BLaER1 treated with 17β-estradiol and CSF1 and Interleukin-3, amounts not matched to agents 10 nM and 100 nM (cell line): ENCODE measurements around the gene ZNF385C.

ENCODE experiments used
- H3K27ac ChIP-seq, 11 experiments: shearing (Covaris generic); formaldehyde crosslinking; 2 replicates each; pipeline ENCODE4 v1.8.1; 2022
- H3K27me3 ChIP-seq, 11 experiments: shearing (Covaris generic); formaldehyde crosslinking; 2 replicates each; pipeline ENCODE4 v1.8.1; 2022
- H3K36me3 ChIP-seq, 11 experiments: shearing (Covaris generic); formaldehyde crosslinking; 2 replicates each; pipeline ENCODE4 v1.8.1; 2022
- H3K4me1 ChIP-seq, 10 experiments: shearing (Covaris generic); formaldehyde crosslinking; 2 replicates each; pipeline ENCODE4 v1.8.1; 2022
- H3K4me2 ChIP-seq, 11 experiments: shearing (Covaris generic); formaldehyde crosslinking; 2 replicates each; pipeline ENCODE4 v1.8.1; 2022
- H3K4me3 ChIP-seq, 10 experiments: shearing (Covaris generic); formaldehyde crosslinking; 2 replicates each; pipeline ENCODE4 v1.8.1; 2022
- H3K9ac ChIP-seq, 11 experiments: shearing (Covaris generic); formaldehyde crosslinking; 2 replicates each; pipeline ENCODE4 v1.8.1; 2022
- H3K9me3 ChIP-seq, 11 experiments: shearing (Covaris generic); formaldehyde crosslinking; replicated peaks in 1 of 11; 2 replicates each; pipeline ENCODE4 v1.8.1; 2022
- H4K20me1 ChIP-seq, 11 experiments: shearing (Covaris generic); formaldehyde crosslinking; 2 replicates each; pipeline ENCODE4 v1.8.1; 2022
- Cebpa-rat ChIP-seq, 11 experiments: shearing (Covaris generic); IDR thresholded peaks; 2 replicates each; pipeline ENCODE4 v1.8.1; 2022

Gene ZNF385C

DNA sequence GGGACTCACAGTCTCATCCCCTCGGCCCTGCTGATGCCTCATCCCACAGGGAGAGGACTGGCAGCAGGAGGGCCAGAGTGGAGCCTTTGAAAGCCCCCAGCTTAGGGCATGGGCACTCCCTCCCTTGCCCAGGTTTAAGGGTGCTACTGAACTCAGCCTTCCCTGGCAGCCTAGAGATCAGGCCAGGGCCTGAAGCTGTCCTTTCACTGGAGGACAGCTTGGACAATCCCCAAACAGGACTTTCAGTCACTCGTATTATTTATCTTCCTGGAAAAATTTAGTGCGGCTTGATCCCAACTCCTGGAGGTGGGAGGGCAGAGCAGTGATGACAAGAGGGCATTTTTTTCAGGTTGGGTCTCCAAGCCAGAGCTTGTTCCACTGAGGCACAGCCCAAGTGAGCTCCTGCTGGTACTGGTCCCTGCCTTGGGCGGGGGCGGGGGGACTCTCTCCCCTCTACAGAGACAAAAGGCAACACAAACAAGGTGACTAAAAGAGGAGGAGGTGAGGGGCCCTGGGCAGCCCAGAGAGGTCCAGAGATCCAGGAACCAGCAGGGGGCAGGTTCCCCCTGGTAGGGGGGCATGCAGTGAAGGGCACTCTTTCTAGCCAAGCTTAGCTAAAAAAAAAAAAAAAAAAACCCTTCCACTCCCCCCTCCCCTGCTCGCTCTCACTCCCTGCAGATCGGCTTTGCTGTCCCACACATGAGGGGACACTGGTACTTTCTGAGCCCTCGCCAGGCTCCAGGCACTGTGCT, 1.7 kb downstream of the ZNF385C start:
- no peaks in the 10 kb centered on the region for H3K9me3 ChIP-seq
- H3K4me2 ChIP-seq, result no peak overlapping the region
- peaks cover 16 to 50% (median 41%) of the 10 kb centered on the region in 10 experiments; a peak in 19 of 20 replicates for H3K4me1 ChIP-seq
- H3K27ac ChIP-seq, result no peak overlapping the region
- H3K27me3 ChIP-seq, result peaks cover 19 to 31% (median 21%) of the 10 kb centered on the region in 11 experiments
- no peak overlapping the region for H3K9ac ChIP-seq
- H3K36me3 ChIP-seq, result no peaks in the 10 kb centered on the region
- H3K4me3 ChIP-seq, result no peak overlapping the region
- 0 out of 22 replicates have a peak, but pooled peaks cover 0 to 7% (median 0%) of the 10 kb centered on the region in 11 experiments for H4K20me1 ChIP-seq
- TF ChIP-seq Cebpa-rat (IDR thresholded peaks at IDR 0.05), result no peak

DNA sequence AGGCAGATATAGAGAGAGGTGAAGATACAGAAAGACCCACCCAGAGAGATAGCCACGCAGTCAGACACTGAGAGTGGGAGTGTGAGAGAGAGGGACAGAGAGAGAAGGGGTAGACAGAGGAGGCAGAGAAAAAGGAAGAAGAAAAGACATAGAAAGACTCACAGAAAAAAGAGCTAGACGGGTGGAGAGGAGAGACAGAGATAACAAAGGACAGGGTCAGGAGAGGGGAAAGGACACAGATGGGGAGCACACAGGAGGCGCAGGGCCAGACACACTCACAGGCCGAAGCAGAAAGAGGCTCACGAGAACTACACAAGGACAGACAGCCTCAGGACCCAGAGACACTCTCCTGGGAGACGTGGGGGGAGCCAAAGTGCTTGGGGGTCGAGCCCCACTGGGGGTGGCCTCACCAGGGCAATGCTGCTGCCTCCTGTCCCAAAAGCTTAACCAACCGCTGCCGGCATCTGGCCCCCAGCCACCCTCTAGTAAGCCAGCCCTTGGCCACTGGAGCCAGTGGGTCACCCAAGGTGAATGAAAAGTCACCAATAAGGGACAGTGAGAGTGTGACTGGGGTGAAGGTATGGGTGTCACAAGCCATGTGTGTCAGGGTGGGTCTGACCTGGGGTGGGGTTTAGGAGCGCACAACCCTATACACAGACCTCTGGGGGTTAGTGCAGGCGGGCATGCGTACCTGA, 3.8 kb downstream of the ZNF385C start:
- H3K9ac ChIP-seq, result no peak overlapping the region
- H3K4me3 ChIP-seq, result no peak overlapping the region
- H3K27ac ChIP-seq, result no peak overlapping the region
- no peaks in the 10 kb centered on the region for H3K9me3 ChIP-seq
- H4K20me1 ChIP-seq, result 0 out of 22 replicates have a peak, but pooled peaks cover 0 to 7% (median 0%) of the 10 kb centered on the region in 11 experiments
- peaks cover 19 to 51% (median 41%) of the 10 kb centered on the region in 10 experiments; a peak in 19 of 20 replicates for H3K4me1 ChIP-seq
- no peaks in the 10 kb centered on the region for H3K36me3 ChIP-seq
- H3K4me2 ChIP-seq, result peak overlapping the region in 8 of 11 experiments; percentile 4 to 68 (median 27); a peak in 11 of 22 replicates
- H3K27me3 ChIP-seq, result peaks cover 19 to 31% (median 21%) of the 10 kb centered on the region in 11 experiments
- no peak for TF ChIP-seq Cebpa-rat (IDR thresholded peaks at IDR 0.05)

DNA sequence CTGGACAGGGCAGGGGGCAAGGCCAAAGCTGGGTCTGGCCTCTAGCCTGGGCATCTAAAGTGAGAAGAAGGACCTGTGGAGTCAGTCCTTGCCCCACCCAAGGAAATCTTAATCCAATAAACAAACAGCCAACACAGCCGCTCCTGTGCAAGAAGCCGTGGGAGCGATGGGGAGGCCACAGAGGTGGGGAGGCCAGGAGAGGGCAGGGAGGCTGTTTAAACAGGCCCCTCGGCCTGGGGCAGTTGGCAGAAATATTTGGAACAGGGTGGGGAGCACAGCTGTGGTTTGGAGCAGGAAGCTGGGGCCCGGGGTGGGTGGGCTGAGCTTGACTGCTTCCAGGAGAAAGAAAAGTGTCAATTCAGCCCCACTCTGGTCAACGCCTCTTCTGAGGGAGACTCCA, 5.3 kb downstream of the ZNF385C start:
- Histone ChIP-seq H4K20me1 (0 out of 22 replicates have a peak, but pooled peaks cover 0 to 7% (median 0%) of the 10 kb centered on the region in 11 experiments), H3K4me3 (no peak overlapping the region), H3K36me3 (no peaks in the 10 kb centered on the region), H3K4me1 (peaks cover 16 to 48% (median 38%) of the 10 kb centered on the region in 10 experiments; a peak in 19 of 20 replicates), H3K27ac (peak overlapping the region in 2 of 11 experiments; percentile 44 to 50; a peak in 3 of 22 replicates), H3K4me2 (peak overlapping the region; percentile 29 to 68 (median 53); a peak in 18 of 22 replicates), H3K9ac (peak overlapping the region in 3 of 11 experiments; percentile 30 to 42 (median 40); a peak in 3 of 22 replicates), H3K27me3 (peaks cover 14 to 22% (median 17%) of the 10 kb centered on the region in 11 experiments), H3K9me3 (no peaks in the 10 kb centered on the region)
- TF ChIP-seq Cebpa-rat (IDR thresholded peaks at IDR 0.05), result no peak

DNA sequence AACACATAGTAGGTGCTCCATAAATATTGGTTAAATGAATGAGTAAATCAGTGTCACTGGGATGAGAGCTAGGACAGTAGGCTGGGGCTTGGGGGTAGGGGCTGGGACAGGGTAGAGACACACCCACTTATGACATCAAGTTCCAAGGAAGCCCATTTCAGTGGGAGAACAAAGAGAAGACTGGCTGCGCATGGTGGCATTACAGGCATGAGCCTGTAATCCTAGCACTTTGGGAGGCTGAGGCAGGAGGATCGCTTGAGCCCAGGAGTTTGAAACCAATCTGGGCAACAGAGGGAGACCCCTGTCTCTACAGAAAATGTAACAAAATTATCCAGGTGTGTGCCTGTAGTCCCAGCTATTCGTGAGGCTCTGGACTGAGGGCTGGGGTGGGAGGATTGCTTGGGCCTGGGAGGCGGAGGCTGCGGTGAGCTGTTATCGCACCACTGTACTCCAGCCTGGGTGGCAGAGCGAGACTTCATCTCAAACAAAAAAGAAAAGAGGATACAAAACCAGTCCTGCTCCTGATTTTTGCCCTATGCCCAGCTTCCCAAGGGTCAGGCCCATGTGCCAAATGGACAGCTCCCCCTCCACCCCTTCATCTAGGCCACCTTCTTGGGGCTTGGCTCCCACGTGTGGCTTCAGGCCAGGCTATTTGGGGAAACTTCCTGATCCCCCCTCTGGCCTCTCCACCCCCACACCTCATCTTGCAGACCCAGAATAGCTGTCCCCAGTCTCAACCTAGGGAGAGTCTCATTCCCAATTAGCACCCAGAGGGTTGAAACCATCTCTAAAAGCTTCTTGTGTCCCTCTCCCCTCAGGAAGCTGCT, 7.1 kb downstream of the ZNF385C start:
- peak overlapping the region in 2 of 11 experiments; percentile 3 to 11; a peak in 2 of 22 replicates for H3K4me2 ChIP-seq
- H3K27ac ChIP-seq, result no peak overlapping the region
- TF ChIP-seq Cebpa-rat (IDR thresholded peaks at IDR 0.05), result no peak
- peaks cover 12 to 39% (median 29%) of the 10 kb centered on the region in 10 experiments; a peak in 19 of 20 replicates for H3K4me1 ChIP-seq
- H4K20me1 ChIP-seq, result no peaks in the 10 kb centered on the region
- H3K9me3 ChIP-seq, result no peaks in the 10 kb centered on the region
- H3K27me3 ChIP-seq, result peaks cover 0 to 4% (median 0%) of the 10 kb centered on the region in 11 experiments; a peak in 5 of 22 replicates
- no peak overlapping the region for H3K4me3 ChIP-seq
- no peak overlapping the region for H3K9ac ChIP-seq
- no peaks in the 10 kb centered on the region for H3K36me3 ChIP-seq

DNA sequence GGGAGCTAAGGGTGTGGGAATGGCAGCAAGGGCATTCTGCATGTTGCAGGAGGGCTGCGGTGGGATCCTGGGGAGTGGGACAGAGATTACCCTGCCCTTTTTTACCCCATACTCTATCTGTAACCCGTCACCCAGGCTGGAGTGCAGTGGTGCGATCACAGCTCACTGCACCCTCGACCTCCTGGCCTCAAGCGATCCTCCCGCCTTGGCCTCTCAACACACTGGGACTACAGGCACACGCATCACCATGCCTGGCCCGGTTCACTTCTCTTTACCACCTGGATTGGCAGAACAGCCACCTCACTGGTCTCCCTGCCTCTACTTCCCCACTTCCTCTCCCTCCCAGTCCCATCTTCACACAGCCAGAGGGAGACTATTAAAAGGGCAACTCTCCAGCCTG, 9.5 kb downstream of the ZNF385C start:
- H3K9me3 ChIP-seq, result no peaks in the 10 kb centered on the region
- H3K4me3 ChIP-seq, result no peak overlapping the region
- H3K9ac ChIP-seq, result no peak overlapping the region
- no peaks in the 10 kb centered on the region for H4K20me1 ChIP-seq
- no peak for TF ChIP-seq Cebpa-rat (IDR thresholded peaks at IDR 0.05)
- peaks cover 12 to 25% (median 18%) of the 10 kb centered on the region in 10 experiments; a peak in 19 of 20 replicates for H3K4me1 ChIP-seq
- H3K36me3 ChIP-seq, result no peaks in the 10 kb centered on the region
- H3K4me2 ChIP-seq, result no peak overlapping the region
- no peak overlapping the region for H3K27ac ChIP-seq
- H3K27me3 ChIP-seq, result no peaks in the 10 kb centered on the region

DNA sequence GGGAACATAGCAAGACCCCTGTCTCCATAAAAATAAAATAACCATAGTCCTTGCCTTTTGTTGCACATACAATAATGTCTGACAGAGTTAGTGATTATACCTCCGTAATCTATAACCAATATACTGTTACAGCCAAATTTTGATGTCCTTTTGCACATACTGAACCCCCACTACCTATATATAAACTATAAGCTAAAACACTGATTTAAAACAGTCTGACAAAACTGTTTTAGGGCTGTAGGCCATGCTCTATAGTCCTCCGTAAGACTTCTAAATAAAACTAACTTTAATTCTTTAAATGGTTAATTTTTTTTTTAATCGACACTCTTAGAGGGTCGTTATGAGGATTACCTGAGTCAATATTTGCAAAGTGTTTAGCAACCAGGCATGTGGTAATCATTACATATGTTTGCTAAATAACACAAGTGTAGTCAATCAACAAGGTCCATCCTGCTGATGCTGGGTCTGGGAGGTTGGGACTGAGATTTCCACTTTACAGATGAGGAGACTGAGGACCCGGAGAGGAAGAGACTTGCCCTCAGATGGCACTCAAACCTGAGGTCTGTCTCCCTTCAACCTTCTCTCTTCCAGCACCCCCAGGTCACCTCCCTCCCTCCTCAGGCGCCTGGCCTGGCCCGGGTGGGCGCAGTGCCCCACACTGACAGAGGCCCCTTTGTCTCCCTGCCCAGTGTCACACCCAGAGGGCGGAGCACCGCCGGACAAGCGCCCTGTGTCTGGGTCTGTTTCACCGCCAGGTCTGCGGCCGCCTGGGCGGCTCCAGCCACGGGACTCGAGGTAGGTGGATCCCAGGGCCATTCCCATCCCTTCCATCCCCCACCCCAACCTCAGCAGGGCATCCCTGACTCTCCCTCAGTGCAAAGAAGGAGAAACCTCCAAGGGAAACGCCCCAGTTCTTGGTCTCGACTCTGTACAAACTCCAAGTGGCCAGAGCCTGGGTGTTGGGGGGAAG, 10.3 kb downstream of the ZNF385C start:
- no peaks in the 10 kb centered on the region for H4K20me1 ChIP-seq
- H3K9ac ChIP-seq, result no peak overlapping the region
- H3K4me1 ChIP-seq, result peaks cover 8 to 18% (median 14%) of the 10 kb centered on the region in 10 experiments; a peak in 18 of 20 replicates
- no peak overlapping the region for H3K4me2 ChIP-seq
- H3K27me3 ChIP-seq, result no peaks in the 10 kb centered on the region
- no peaks in the 10 kb centered on the region for H3K9me3 ChIP-seq
- H3K4me3 ChIP-seq, result no peak overlapping the region
- no peak for TF ChIP-seq Cebpa-rat (IDR thresholded peaks at IDR 0.05)
- H3K36me3 ChIP-seq, result no peaks in the 10 kb centered on the region
- no peak overlapping the region for H3K27ac ChIP-seq

DNA sequence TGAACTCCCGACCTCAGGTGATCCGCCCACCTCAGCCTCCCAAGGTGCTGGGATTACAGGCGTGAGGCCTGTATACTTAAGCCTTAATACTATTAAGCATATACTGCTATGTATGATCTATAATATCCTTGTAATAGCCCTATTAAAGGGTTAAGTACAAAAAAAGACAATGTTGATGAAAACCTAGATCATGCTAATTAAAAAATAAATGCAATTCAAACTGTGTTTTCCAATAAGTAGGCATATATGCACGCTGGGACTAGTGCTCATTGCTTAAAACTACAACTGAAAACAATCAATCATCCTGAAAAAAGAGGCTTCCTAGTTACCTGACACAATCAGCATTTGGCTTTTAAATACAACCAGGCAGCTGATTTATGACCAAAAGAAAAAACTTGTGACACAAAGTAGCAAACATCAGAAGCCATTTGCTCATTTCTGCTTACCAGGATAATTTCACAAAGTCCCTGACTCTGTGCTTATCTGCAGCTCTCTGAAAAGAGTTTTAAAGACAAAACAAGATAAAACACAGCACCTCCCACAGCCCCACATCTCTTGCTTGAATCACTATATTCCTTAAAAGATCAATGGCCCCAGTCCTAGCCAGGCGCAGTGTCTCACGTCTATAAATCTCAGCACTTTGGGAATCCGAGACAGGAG, 11.1 kb downstream of the ZNF385C start:
- H3K4me2 ChIP-seq, result no peak overlapping the region
- H3K36me3 ChIP-seq, result no peaks in the 10 kb centered on the region
- no peaks in the 10 kb centered on the region for H3K9me3 ChIP-seq
- H3K27ac ChIP-seq, result no peak overlapping the region
- H3K4me3 ChIP-seq, result no peak overlapping the region
- H3K4me1 ChIP-seq, result peaks cover 0 to 11% (median 6%) of the 10 kb centered on the region in 10 experiments; a peak in 7 of 20 replicates
- no peaks in the 10 kb centered on the region for H3K27me3 ChIP-seq
- no peak for TF ChIP-seq Cebpa-rat (IDR thresholded peaks at IDR 0.05)
- no peak overlapping the region for H3K9ac ChIP-seq
- no peaks in the 10 kb centered on the region for H4K20me1 ChIP-seq
